ENCODE results near the gene GRP.

The GRP gene

DNA sequence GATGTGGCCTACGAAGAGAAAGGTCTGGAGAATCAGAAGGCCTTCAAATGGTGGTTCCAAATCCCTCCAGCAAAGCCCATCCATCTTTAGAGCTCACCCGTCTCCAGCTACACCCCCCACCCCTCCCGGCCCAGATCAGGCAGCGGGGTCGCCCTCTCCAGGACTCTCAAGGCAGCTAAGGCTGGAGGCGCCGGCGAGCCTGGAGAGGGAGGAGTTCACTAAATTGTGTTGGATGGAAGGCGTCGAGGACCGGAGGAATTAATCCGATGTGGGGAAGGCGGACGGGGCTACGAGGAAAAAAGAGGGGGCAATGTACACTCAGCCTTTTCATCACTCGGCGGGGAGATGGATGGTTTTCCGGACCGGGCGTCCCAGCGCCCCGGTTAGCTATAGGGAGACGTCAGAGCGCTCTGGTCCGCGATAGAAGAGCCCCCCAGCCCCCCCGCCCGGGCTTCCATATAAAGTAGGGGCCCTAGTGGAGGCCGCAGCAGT, at the start of gene GRP:
Gene GRP, plus strand, starts transcription at position 487 of the 492 bp plus-strand sequence. CDS start 108 bp downstream, outside the sequence.
- FAIRE-seq = no peak

DNA sequence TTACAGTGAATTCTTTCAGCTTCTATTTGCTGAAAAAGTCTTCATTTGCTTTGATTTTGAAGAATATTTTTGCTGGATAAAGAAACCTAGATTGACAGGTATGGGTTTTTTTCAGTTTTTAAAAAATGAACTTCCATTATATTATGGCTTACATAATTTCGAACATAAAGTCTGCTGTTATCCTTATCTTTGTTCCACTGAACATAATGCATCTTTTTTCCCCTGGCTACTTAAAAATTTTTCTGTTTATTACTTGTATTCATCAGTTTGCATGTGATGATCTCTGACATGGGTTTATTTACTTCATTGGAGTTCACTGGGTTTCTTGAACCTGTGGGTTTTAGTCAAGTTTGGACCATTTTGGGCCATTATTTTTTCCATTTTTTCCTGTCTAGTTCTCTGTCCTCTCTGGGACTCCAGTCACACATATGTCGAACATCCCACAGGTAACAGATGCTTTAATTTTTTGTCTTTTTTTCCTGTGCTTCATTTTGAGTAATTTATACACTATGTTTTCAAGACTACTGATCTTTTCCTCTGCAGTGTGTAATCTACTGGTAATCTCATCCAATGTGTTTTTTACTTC, 47.2 kb upstream of the GRP start:
- no peak for FAIRE-seq

DNA sequence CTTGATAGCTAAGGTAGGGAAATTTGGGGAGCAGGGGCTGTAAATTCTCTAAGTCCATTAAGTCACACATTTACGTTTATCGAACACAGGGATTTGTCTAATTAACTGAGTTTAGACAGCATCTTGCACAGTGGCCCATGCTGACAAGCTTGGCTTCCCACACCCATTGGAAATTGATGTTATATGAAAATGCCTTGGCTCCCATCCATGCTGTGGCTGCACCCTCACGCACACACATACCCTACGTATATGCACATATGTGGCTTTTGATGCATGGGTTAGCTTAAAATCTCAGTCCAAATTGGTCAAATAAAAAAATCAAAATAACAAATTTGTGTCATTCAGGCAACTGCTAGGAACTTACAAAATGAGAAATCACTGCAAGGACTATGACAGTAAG, 42.5 kb upstream of the GRP start:
- no peak for FAIRE-seq

DNA sequence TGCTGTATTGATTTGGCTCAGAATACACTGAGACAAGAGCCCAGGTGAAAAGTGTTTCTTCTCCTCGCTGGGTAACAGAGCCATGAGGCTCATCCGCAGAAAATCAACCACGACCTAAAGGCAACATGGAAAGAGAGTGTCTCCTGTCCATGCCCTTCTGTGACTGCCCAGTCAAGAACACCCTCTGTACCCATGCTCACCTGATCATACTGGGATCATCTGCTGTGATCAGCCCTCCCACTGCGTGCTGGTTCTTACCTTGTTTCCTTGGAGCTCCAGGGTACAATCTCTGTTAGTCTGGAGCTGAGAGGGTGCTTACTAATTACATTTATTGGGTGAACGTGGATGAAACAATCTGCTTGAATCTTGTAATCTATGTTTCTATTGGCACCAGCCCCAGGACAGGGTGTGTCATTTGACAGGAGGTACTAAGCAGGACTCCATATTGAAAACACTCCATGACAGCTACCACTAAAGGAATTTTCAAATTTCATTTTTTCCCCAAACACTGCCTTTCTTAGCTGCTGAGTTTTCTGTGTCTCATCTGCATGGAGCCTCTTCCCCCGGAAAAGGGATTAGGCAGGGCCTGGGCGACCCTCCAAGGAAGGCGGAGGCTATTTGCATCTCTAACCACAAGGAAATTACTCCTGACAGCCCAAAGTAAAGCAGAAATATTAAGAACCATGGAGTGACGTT, 39.7 kb upstream of the GRP start:
- no peak for FAIRE-seq

DNA sequence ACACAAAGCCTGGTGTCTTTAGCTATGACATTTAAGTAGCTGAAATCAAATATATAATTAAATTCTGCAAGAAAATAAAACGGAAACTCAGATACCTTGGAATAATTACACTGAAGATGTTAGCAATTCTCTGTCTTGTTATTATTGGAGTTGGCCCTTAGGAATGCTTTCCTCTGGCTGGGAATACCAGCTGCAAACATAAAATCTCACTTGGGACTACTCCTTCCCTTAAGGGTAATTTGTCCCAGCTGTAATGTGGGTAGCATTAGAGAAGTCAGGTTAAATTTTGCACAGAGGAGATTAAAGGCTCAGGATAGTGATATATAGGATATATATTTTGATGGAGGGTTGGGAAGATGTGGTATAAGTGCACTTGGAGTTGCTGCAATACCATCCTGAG, 37.3 kb upstream of the GRP start:
- no peak for FAIRE-seq

DNA sequence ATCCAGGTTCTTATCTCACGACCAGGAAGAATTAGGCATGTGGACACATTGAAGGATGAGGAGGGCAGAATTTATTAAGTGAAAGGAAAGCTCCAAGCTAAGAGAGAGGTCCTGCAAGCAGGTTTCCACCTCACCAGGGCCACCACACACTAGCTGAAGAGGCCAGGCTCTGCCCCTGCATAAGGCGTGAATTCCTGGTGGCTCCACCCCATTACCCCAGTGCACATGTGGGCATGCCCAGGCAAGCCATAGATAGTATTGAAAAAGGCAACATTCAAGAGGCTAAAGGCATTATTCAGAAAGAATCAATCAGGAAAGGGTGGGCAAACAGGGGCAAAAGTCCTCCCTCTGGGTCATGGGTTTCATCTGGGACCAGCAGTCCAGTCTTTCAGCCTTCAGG, 30.9 kb upstream of the GRP start:
- no peak for FAIRE-seq

DNA sequence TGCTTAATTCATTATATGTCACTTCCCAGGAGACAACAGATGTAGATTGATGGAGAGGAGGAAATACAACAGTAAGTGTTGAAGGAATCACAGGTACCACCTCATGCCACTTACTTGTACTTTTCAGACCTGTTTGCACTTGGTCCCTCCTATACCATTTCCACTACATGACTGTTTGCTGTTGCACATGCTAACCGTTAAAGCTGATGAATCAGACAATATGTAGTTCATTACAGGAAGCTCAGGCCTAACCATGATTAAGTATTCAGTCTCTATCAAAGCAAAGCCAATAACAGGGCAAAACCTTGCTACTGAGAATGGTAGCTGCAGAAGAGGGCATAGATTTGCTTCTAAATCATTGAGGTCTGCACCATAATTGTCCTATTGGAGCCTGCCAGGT, 30.2 kb upstream of the GRP start:
- no peak for FAIRE-seq

DNA sequence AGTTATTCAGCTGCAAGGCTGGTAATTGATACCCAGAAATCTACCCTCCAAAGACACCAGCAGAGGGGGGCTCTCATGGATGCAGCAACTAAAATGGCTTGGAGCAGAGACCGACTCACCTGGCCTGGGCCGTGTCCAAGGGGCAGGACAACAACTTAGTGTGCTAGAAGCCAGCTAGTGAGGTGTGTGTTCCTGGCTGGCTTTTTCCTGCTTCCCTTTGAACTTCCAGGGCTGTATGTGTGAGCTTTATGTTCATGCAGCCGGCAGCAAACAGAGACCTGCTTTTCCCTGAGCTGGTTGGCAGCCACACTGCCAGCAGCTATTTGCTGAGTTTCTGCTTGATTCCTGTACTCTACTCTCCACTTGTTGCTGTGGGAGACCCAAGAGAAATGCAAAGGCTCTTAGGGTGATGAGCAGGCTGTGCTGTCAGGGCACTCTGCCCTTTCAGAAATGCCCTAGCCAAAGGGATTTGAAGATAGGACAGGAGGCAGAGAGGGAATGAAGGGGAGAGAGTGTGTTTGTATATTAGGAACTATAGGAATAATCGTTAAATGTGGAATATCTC, 23.7 kb upstream of the GRP start:
- no peak for FAIRE-seq

DNA sequence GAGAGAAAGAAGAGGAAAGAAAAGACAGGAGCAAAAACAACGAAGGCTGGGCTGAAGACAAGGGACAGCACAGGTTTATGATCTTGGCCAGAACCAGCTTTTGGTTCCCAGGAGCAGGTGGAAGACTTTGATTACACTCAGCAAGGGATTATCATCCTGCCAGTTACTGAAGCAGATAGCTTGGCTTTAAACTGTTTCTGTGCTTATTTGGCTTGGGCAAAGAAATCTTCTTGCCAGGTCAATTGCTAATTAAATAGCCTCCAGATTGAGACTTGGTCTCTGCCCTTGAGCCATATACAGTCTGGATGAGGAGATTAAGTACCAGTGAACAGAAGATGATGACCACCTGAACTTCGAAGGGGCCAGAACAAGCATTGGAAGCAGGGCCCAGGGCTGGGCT, 22.3 kb upstream of the GRP start:
- no peak for FAIRE-seq

DNA sequence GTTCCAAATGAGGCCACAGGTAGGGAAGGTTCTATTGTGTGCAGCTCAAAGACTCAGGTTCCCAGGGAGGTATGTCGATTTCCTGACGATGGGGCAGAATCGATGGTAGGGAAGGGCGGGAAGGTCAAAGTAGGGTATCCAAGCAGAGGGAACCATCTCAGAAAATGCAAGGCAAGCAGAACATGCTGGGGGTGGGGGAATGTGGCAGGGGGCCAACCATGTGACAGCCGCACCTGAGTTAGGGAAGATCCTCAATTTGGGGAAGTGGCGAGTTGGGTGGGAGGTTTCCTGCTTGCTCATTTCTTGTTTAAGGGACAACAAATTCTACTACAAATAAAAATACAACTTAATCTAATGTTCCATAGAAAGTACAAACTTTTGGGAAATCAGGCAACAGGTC, 21.7 kb upstream of the GRP start:
- FAIRE-seq = no peak

DNA sequence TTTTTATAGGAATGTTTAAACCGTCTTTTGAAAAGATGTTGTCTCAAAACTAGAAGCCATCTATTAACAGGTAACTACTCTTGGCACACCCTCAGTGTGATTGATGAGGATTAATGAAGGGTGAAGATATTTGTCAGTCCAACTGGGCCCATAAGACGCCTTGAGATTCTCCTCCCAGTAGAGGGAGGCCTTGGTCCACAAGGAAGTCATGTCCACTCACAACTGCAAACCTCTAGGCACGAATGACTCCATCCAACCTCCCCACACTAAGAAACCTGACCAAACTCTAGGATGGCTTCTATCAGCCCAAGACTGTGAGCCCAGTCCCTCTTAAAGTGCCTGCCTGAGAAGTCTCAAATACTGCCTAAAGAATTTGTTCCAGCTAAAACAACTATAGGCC, 19.2 kb upstream of the GRP start:
- no peak for FAIRE-seq

DNA sequence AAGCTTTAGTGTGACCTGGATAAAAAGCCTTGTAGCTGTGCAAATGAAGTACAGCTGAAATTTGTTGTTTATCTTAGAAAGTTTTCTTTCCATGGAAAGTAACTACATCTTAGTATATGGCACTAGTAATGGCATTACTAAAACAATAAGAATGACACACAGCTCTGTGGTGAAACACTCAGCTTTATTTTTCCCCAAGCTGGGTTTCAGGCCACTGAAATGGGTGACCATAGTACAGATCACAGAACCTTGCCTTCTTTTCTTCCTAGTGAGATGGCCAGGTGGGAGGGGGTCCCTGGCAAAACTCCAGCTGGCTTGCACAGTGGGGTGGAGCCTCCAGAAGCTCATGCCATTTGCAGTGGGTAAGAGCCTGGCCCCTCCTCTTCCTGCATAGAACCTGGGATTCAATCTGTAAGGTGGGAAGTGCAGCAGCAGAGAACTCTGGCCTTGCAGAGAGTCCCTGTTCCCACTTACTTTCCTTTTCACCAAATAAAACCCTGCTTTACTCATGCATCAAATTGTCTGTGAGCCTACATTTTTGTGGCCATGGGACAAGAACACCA, 17.6 kb upstream of the GRP start:
- FAIRE-seq = no peak

DNA sequence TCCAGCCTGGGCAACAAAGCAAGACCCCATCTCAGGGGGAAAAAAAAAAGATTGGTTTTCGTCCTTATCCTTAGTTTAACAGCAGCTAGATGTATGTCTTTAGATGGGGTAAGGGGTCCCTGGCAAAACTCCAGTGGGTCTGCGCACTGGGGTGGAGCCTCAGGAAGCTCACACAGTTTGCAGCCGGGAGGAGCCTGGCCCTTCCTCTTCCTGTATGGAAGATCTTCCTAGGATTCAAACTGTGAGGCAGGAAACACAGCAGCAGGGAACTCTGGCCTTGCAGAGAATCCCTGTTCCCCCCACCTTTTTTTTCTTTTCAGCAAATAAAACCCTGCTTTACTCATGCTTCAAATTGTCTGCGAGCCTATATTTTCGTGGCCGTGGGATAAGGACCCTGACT, 12.5 kb upstream of the GRP start:
- FAIRE-seq = no peak

DNA sequence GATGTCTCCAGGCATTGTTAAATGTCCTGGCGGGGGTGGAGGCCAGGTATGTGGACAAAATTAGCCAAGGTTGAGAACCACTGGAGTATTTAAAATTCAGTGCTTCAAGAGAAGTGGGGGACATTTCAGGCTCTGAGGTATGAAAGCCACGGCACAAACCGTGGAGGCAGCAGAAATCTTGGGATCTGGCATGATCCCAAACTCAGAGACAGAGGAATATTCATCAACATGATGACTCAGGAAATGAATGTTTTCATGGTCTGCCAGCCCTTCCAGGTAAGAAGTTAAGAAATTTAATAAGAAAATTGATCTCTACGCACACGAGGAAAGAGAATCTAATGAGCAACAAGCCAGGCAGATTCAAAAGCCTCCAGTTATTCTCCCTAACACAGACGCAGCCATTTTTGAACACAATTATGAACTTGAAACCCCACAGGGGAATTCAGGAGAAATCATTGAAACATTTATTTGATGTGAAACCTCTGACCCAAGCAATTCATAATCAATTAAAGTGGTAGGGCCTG, 11.3 kb upstream of the GRP start:
- no peak for FAIRE-seq

DNA sequence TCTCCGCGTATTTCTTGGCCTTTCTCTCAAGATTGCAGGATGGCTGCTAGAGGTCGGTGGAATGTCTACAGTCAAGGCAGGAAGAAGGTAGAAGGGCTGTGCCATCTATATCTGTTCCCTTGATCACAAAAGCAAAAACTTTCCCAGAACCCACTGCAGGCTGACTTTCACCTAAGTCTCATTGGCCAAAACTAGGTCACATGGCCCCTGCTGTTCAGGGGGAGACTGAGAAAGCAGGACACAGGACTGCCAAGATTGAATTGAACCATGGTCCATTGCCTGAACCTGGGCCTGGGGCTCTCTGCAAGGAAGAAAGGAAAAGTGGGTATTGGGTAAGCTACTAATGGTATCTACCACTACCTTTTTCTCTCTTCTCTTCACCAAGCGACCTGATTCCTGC, 9.7 kb upstream of the GRP start:
- no peak for FAIRE-seq

DNA sequence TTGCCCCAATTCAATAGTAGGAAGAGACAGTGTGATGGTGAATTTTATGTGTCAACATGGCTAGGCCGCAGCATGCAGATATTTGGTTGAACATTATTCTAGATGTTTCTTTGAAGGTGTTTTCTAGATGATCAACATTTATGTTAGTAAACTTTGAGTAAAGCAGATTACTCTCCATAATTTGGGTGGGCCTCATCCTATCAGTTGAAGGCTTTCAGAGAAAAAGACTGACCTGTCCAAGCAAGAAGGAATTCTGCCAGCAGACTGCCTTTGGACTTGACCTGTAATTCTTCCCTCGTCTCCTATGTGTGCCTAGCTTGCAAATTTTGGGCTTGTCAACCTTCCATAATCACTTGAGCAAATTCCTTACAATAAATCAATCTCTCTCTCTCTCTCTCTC, 8.3 kb upstream of the GRP start:
- no peak for FAIRE-seq

DNA sequence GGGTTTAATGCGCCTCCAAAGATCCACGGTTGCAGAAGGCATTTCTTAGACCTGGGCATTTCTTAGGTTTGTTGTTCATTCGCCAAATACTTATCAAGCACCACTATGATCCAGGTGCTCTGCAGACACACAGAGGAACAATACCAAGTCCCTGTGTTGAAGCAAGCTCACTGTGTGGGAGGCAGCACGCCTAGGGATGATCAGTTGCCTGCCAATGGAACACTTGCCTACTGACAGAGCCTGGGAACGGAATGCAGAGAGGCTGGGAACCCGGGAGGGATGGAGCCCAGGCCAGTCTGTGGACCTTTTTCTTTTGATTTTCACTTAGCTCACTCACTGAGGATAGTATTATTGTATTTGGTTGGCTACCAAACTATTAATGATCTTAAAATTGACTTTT, 1.9 kb upstream of the GRP start:
- FAIRE-seq = no peak

DNA sequence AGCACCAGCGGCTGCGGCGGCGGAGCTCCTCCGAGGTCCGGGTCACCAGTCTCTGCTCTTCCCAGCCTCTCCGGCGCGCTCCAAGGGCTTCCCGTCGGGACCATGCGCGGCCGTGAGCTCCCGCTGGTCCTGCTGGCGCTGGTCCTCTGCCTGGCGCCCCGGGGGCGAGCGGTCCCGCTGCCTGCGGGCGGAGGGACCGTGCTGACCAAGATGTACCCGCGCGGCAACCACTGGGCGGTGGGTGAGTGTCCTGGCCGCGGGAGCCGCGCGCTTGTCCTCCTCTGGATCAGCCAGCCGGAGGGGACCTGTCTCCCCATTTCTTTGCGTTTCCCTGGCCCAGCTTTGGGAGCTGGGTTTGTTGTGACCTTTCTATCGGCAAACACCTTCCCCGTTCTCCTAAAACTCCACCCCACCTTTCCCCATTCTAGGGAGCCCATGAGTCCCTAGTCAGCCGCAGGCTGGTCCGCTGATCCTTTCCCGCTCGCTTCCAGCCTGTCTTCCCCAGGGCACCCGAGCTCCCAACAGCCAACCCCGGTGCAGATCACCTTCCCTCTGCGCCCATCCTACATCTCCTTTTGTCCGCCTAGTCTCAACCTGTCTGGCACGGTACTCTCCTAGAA, 316 bp downstream of the GRP start:
- no peak for FAIRE-seq

DNA sequence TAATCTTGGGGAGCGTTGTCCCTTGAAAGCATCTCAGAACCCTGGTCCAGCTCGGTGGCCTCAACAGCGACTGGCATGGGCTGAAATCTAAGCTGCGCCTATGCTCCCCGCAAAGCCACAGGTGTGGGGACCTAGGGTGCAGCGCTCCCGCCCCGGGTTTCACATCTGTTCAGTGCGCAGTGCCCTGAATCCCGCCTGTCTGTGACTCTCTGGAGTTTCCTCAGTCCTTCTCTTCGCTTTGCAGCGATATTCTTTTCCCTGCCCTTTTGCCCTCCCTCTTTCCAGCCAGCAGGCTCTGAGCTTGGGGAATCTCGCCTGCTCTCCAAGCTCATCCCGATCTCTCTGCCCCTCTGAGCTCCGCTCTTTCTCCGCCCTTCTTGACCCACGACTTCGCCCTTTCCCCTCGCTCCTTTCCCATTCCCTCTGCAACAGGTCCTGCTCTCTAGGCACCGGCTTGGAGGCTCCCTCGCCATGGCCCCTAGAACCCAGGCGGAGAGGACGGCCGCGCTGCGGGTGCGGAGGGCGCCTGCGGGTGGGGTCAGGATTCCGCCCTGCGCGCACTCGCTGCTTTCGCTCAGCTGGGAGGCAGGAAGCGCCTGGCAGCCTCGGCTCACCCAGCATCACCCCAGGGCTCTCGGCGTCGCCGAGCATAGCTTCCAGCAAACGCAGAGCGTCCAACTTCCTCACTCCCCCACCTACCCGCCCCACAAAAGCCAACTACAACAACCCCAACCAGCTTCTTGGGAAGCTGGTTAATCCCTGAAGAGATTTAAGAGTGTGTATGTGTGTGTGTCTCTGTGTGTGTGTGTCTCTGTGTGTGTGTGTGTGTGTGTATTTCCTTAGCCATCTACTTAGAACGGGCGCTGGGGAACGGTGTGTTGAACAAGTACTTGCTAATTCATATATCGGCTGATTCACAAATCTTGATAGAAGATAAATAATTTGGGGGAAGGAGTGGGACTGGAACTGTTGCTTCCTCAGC, 1.1 kb downstream of the GRP start:
- FAIRE-seq = no peak

DNA sequence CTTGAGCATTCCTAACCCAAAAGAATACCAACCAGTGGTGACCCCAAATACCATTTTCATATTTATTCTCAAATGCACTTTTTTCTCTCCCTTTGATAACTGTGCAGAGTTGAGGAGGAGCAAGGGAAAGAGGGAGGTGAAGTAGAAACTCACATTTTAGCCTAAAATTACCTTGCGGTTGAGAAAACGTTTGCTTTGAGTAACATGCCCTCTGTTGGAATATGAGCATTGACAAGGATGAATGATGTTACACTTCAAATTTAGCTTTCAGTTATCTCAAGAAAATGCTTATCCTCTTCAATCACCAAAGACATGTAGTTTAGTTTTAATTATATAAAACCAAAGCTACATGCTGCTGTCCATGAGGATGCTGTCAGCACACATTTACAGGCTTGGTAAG, 2.4 kb downstream of the GRP start:
- no peak for FAIRE-seq

DNA sequence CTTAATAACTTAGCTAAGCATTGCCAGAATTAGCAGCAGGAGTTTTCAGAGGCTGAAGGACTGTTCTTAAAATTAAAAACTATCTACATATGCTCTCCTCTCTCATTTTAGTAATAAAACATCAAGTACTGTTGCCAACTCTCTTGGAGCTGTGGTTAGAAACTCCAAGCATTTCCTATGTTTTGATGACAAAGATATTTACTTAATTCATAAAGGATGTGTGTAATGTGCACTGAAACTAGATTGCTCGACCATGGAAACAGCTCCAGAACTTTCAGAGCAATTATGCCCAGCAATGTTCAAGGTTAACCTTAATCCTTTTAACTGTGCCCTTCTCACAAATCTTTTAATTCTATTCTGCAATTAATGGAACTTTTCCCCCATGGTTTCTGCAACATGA, 8.4 kb downstream of the GRP start:
- FAIRE-seq = no peak

DNA sequence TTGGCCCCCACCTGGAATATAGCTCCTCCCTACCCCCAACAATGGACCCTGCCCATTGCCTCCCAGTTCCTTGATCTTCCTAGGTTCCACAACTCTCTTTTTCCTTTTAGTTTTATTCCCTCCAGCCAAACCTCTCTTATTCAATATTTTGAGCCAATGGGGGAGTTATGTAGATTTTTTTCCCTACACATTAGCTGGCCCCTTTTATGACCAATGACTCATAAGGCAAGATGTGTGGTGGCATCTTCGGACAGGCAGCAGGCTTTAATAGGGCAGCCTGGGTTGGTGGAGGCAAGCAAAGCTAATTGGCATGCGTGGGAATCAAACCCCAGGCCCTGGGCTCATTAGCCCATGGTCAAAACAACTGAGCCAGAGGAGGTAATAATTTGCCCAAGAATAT, 9.2 kb downstream of the GRP start:
- FAIRE-seq = no peak
